Coronary artery (tissue), 2 donors: ENCODE data around the gene TSPAN3.

Experiments
- DNase-seq: peaks from one replicate; pipeline ENCODE4 v3.0.0-alpha.2; 2017; ENCODE audit warnings: low spot score
- H3K27ac ChIP-seq, 2 donors: fragments of 200-600 bp; sonication (generic); one replicate each; pipeline ENCODE4 v1.5.1; 2016 to 2019
- H3K4me3 ChIP-seq: fragments of 200-600 bp; sonication (generic); 2 replicates; pipeline ENCODE4 v1.5.1; 2016; ENCODE audit warnings: mild to moderate bottlenecking, moderate library complexity
- TF ChIP-seq, protein P1 (sequence below): fragments of 200-600 bp; sonication (generic); IDR thresholded peaks from one replicate; pipeline ENCODE4 v1.5.1; 2019; ENCODE audit warnings: antibody characterized with exemption

The TSPAN3 gene

DNA sequence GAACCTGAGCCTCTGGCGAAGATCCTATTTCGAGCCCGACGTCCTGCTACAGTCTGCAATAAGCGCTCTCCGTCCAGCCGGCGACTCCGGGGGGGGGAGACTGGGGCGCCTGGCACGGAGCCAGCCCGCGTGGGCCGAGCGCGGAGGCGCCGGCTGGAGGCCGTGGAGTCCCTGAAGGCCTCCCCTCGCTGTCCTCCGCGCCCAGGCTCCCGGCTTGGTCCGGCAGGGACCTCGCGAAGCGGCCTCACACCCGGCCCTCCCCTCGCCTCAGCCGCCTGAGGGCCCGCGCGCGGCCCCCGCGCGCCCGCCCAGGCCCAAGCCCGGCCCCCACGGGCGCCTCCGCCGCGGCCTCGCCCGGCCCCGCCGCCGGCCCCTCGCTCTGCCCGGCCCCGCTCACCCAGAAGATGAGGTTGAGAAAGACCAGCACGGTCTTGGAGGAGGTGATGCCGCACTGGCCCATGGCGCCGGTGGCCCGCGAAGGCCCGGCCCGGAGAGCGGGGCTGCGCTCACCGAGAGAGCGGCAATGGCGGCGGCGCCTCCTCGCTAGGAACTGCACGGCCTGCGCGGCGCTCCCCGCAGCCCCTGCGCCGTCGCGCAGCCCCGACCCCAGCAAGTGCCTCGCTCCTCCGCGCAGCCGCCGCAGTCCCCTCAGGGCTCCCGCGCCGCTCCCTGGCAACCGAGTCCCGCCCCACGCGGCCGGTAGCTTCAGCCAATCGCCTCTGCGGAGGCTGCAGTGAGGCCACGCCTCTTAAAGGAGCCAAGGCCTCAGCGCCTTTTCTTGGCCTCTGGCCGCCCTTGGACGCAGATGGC is at the start of gene TSPAN3:
Gene TSPAN3 (minus strand): TSS at position 615 of the 810 bp plus-strand sequence. CDS start 155 bp downstream, at position 460.
- TF ChIP-seq, protein P1, sequence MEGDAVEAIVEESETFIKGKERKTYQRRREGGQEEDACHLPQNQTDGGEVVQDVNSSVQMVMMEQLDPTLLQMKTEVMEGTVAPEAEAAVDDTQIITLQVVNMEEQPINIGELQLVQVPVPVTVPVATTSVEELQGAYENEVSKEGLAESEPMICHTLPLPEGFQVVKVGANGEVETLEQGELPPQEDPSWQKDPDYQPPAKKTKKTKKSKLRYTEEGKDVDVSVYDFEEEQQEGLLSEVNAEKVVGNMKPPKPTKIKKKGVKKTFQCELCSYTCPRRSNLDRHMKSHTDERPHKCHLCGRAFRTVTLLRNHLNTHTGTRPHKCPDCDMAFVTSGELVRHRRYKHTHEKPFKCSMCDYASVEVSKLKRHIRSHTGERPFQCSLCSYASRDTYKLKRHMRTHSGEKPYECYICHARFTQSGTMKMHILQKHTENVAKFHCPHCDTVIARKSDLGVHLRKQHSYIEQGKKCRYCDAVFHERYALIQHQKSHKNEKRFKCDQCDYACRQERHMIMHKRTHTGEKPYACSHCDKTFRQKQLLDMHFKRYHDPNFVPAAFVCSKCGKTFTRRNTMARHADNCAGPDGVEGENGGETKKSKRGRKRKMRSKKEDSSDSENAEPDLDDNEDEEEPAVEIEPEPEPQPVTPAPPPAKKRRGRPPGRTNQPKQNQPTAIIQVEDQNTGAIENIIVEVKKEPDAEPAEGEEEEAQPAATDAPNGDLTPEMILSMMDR: no peak
- Histone ChIP-seq H3K4me3 (peak within 1 kb of the TSS; percentile 82), H3K27ac (peak within 1 kb of the TSS; percentile 80 to 92)
- DNase-seq: peak; percentile 93

DNA sequence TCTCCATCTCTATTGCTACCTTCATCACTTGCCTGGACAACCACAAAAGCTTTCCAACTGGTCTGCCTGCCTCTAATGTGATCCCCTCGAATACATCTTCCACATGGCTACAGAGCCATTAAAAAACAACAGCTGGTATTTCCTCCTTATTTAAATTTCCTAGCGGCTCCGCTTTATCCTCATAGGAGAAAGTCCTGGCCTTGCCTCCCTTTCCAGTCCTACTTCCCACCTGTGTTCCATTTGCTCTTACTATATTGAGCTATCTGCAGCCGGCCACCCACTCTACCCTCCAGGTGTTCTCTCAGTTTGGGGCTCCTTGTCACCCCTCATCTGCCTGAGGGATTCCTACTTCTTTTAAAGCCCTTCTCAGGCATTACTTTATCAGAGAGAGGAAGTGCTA is 49.7 kb upstream of the TSPAN3 start:
- DNase-seq: no peak
- TF ChIP-seq, protein P1: no peak
- H3K4me3 ChIP-seq: no peak overlapping the region

DNA sequence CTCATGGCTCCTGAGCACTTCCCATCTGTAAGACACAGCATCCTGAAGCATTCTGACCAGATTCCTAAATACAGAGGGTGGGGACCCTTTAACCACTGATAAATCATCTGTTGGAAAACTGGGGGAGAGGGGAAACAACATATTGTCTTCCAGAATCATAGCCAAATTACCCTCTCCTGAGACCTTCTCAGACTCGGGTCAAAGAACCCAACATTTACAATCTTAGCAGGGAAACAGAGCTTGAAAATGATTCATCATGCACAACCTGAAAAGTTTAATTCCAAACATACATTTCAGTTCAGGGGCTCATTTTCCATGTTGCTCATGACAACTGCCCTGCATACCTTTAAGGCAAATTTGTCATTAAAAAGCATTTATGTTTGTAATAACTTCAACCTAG is 48.5 kb upstream of the TSPAN3 start:
- Histone ChIP-seq H3K27ac (no peak overlapping the region), H3K4me3 (no peak overlapping the region)
- DNase-seq: no peak
- TF ChIP-seq, protein P1: no peak

More for the DNA sequence above, 49.7 kb upstream of the TSPAN3 start:
- no peak overlapping the region for H3K27ac ChIP-seq

DNA sequence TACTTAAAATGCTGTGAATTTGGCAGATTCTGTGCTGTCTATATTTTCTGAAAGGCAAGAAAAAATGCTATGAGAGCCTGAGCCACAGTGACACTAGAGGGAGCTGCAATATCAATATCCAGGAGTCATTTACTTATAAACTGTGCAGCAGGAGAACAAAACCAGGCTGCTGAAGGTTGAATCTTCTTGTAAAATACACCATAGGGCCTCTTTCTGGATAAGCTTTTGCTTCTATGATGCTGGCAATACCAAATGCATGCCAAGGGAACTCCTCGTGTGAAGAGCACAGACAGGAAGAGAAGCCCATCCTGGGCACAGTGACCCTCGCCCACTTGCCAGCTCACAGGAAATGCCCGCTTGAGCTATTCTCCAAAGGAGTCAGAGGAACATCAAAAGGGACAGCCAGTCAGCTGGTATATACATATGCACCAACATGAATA is 48.0 kb upstream of the TSPAN3 start:
- TF ChIP-seq, protein P1: peak; percentile 48
- no peak for DNase-seq
- Histone ChIP-seq H3K4me3 (no peak overlapping the region), H3K27ac (no peak overlapping the region)

DNA sequence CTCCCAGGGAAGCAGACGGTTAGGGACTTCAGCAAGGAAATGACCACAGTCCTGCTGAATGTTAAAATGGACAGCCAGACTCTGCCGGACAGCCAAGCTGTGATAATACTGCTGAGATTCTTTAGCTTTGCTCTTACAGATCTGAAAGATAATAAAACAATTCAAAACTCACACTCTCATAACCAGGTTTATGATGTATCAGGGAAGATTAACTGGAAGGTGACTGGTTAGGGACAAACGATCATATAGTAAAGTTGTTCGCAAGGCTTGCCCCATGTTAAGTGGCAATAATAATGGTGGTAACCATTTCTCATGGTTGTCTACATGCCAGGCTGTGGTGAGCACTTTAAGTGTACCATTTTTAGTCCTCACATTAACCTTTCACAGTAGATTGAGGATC is 44.3 kb upstream of the TSPAN3 start:
- TF ChIP-seq, protein P1: no peak
- Histone ChIP-seq H3K4me3 (no peak overlapping the region), H3K27ac (no peak overlapping the region)
- no peak for DNase-seq

DNA sequence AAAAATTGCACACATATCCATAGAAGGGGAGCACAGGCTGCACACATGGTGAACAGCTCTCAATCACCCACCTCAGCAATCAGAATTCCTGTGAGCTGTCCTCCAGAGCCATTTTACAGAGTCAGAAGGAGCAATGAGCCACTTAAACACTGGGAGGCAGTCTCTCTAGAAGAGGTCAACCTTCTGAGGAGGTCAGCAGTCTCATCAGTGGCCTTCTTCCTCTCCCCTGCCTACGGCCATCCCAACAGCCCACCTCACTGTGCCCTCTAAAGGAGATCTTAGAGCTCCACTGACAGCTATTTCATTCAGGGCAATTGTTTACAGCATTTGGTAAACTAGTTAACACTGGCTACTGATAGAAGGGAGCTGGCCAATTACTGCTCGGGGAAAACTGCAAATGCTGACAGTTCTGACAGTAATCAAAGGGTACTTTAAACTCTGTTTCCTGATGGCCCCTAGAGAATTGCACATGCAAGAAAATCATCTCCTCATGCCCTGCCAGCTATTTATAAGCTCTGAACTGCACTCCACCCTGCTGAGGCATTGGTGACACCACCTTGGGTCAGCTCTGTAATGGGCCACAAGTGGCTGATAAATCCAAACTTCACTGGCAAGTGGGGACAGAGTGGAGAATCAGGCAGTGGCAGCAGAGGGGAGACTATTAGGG is 42.1 kb upstream of the TSPAN3 start:
- TF ChIP-seq, protein P1: no peak
- no peak overlapping the region for H3K4me3 ChIP-seq
- DNase-seq: no peak
- no peak overlapping the region for H3K27ac ChIP-seq
